AG04449 (cell line): ENCODE data around the gene CCDC183.

Experiments
- CTCF ChIA-PET: fragments of 350-600 bp; formaldehyde crosslinking; extraction: SDS; loops from one replicate; lab custom pipeline; 2021; ENCODE audit warnings: antibody characterized with exemption; lab: Yijun Ruan, JAX
- POLR2A ChIA-PET: fragments of 400-600, 350-600 bp; formaldehyde crosslinking; extraction: SDS; loops from one replicate; lab custom pipeline; 2020; ENCODE audit warnings: antibody characterized with exemption, inconsistent platforms; lab: Yijun Ruan, JAX
- DNase-seq: peaks from one replicate; pipeline ENCODE4 v3.0.0-alpha.2; 2010; ENCODE audit warnings: low read depth, low spot score
- H3K4me3 ChIP-seq: 2 replicates; pipeline ENCODE4 v1.5.1; 2011; ENCODE audit warnings: low read depth, mild to moderate bottlenecking, control low read depth, low read length
- CTCF ChIP-seq: IDR thresholded peaks from one replicate; pipeline ENCODE4 v1.5.1; 2011; ENCODE audit warnings: mild to moderate bottlenecking, moderate library complexity, low read length, control low read depth, inconsistent platforms; ENCODE audit not compliant: insufficient read depth; ENCODE audit errors: missing control alignments

The CCDC183 gene

GRCh38 chr9:136849960-136850865, 54.1 kb downstream of the CCDC183 start:
- CTCF ChIA-PET: no interaction called here
- DNase-seq: no peak
- H3K4me3 ChIP-seq: peak overlapping the region; percentile 97
- no peak for TF ChIP-seq CTCF
- POLR2A ChIA-PET: interaction anchor here (1.1 kb wide), 1 partner anchor 10 kb away, joined by 3 read pairs; no protein-coding TSS in a partner anchor

GRCh38 chr9:136850866-136851775, 55.0 kb downstream of the CCDC183 start:
- POLR2A ChIA-PET: interaction anchor here (1.1 kb wide), 1 partner anchor 12 kb away, joined by 4 read pairs; no protein-coding TSS in a partner anchor
- no peak for DNase-seq
- CTCF ChIA-PET: interaction anchor here (0.9 to 1.6 kb wide), 2 partner anchors 122 to 178 kb away, joined by 3 to 4 read pairs; no protein-coding TSS in a partner anchor
- peak overlapping the region; percentile 97; the same call in 1 of the 2 replicates for H3K4me3 ChIP-seq
- TF ChIP-seq CTCF: no peak

GRCh38 chr9:136851941-136852663, 56.0 kb downstream of the CCDC183 start, which contains the start of gene MAMDC4:
Gene MAMDC4 (plus strand): TSS chr9:136852346. CDS start chr9:136852417, 71 bp downstream.
- ChIA-PET CTCF (interaction anchor here (0.7 to 1.6 kb wide), 3 partner anchors 9 to 177 kb away, joined by 3 to 4 read pairs (median 3); no protein-coding TSS in a partner anchor), POLR2A (interaction anchor here (1.0 to 1.1 kb wide), 2 partner anchors 10 to 11 kb away, joined by 3 to 4 read pairs; partner anchors contain the start of gene AJM1)
- TF ChIP-seq CTCF: no peak
- no peak within 1 kb of the TSS for H3K4me3 ChIP-seq
- DNase-seq: no peak

GRCh38 chr9:136852664-136853595, 56.8 kb downstream of the CCDC183 start:
- no peak for TF ChIP-seq CTCF
- no peak for DNase-seq
- CTCF ChIA-PET: interaction anchor here (0.7 to 1.6 kb wide), 2 partner anchors 10 to 176 kb away, joined by 3 to 4 read pairs; no protein-coding TSS in a partner anchor
- no peak overlapping the region for H3K4me3 ChIP-seq
- POLR2A ChIA-PET: interaction anchor here (1.0 to 1.1 kb wide), 2 partner anchors 10 kb away, joined by 3 to 4 read pairs; partner anchors contain the start of gene AJM1

- CTCF ChIA-PET: no interaction called here
- POLR2A ChIA-PET: no interaction called here
- no peak overlapping the region for H3K4me3 ChIP-seq
- no peak for DNase-seq
- no peak for TF ChIP-seq CTCF
Observed at GRCh38 chr9:136853596-136854112, 57.5 kb downstream of the CCDC183 start.
